HepG2 (cell line): ENCODE results near the gene ACADVL. TPM values are rescaled to one million over a fixed set of nuclear protein-coding genes. Genes with fewer than 3 reads are reported as not detected.

Experiments used
- ATF6 ChIP-seq: sonication (generic); formaldehyde crosslinking; conservative IDR thresholded peaks from 2 replicates; pipeline ENCODE4 v1.4.0; 2020; ENCODE audit warnings: missing genetic modification reagents
- FLYWCH1 ChIP-seq: sonication (generic); formaldehyde crosslinking; IDR thresholded peaks from 2 replicates; pipeline ENCODE4 v1.8.1; 2023; ENCODE audit warnings: mild to moderate bottlenecking, missing genetic modification reagents
- HOXA9 ChIP-seq: sonication (generic); formaldehyde crosslinking; IDR thresholded peaks from 2 replicates; pipeline ENCODE4 v1.8.1; 2022; ENCODE audit warnings: missing genetic modification reagents, mild to moderate bottlenecking, moderate library complexity, borderline replicate concordance
- MTA3 ChIP-seq: sonication (generic); formaldehyde crosslinking; IDR thresholded peaks from 2 replicates; pipeline ENCODE4 v1.4.0; 2020; ENCODE audit warnings: missing genetic modification reagents
- PRMT3 ChIP-seq: sonication (generic); formaldehyde crosslinking; IDR thresholded peaks from 2 replicates; pipeline ENCODE4 v1.8.1; 2022; ENCODE audit warnings: low read depth, mild to moderate bottlenecking, moderate library complexity, missing genetic modification reagents, borderline replicate concordance
- RERE ChIP-seq: IDR thresholded peaks from 2 replicates; pipeline ENCODE4 v1.6.1; 2016; ENCODE audit warnings: low read depth, missing genetic modification reagents, missing compliant biosample characterization
- RNF2 ChIP-seq: fragments of 450-650 bp; conservative IDR thresholded peaks from 2 replicates; pipeline ENCODE4 v1.6.1; 2016; ENCODE audit warnings: low read depth
- TFAP4 ChIP-seq: sonication (generic); IDR thresholded peaks from 2 replicates; pipeline ENCODE4 v1.6.1; 2016; ENCODE audit warnings: low read depth, borderline replicate concordance
- ZBTB25 ChIP-seq: IDR thresholded peaks from 2 replicates; pipeline ENCODE4 v1.6.1; 2018; ENCODE audit warnings: missing genetic modification reagents
- ZNF33B ChIP-seq: sonication (generic); formaldehyde crosslinking; IDR thresholded peaks from 2 replicates; pipeline ENCODE4 v1.5.1; 2020; ENCODE audit warnings: mild to moderate bottlenecking, missing genetic modification reagents
- ZNF576 ChIP-seq: sonication (generic); formaldehyde crosslinking; IDR thresholded peaks from 2 replicates; pipeline ENCODE4 v1.4.0; 2020; ENCODE audit warnings: mild to moderate bottlenecking, missing genetic modification reagents
- ZNF710 ChIP-seq: sonication (generic); formaldehyde crosslinking; IDR thresholded peaks from 2 replicates; pipeline ENCODE4 v1.5.0; 2020; ENCODE audit warnings: mild to moderate bottlenecking, missing genetic modification reagents, borderline replicate concordance
- polyA plus RNA-seq, 8 experiments: library from polyadenylated mRNA; depleted of rRNA in 3 of 8; stranded (reverse) in 7 of 8; unstranded in 1 of 8; fragments of >200 nt; fragmentation: Illumina TruSeq in 4 of 8; extraction: Trizol in 4 of 8; gene quantifications; 2 replicates each; pipeline versions ENCODE4 v1.2.1 to v1.2.3, GENCODE V29; 2011 to 2016; ENCODE audit warnings: low read depth in 4 of 8, missing spikeins in 1 of 8, mixed read lengths in 1 of 8; ENCODE audit not compliant: insufficient read depth in 1 of 8
- total RNA-seq, 5 experiments: library from RNA; depleted of rRNA; stranded (reverse); fragments of >200 nt; fragmentation: Illumina TruSeq; extraction: Trizol; gene quantifications; 2 replicates each; pipeline ENCODE4 v1.2.3, GENCODE V29; 2016; ENCODE audit warnings: low read depth in 1 of 5

ACADVL gene
- total and polyA plus RNA-seq, 2 of the 13 experiments (the other 11 are each of a cell fraction or from before 2014, with no cell fraction given), result 219 to 412 TPM

GRCh38 chr17:7219812-7220592, at the start of gene ACADVL, which contains the start of gene DLG4 (continued):
- peak; percentile 14; the same call in 1 of the 2 replicates for TF ChIP-seq FLYWCH1 (CRISPR knock-in tag)
- TF ChIP-seq RERE (CRISPR knock-in tag), result 0 out of 2 replicates have a peak, but pooled peaks have one; percentile 10
- TF ChIP-seq MTA3, result no peak
- TF ChIP-seq ZNF33B (CRISPR knock-in tag), result peak; percentile 74
- no peak for TF ChIP-seq RNF2
- TF ChIP-seq HOXA9 (CRISPR knock-in tag), result no peak; the same call in 1 of the 2 replicates
- TF ChIP-seq ATF6 (CRISPR knock-in tag), result no peak
- TF ChIP-seq ZNF576 (CRISPR knock-in tag), result no peak
- peak; percentile 56; the same call in 1 of the 2 replicates for TF ChIP-seq TFAP4
- no peak for TF ChIP-seq ZBTB25 (CRISPR knock-in tag)
- TF ChIP-seq ZNF710, result no peak; the same call in 1 of the 2 replicates
- TF ChIP-seq PRMT3 (CRISPR knock-in tag), result no peak
